Cardiac fibroblast (primary cell): Measurements from ENCODE around the gene GRID2.

Experiments used
- DNase-seq, 2 donors: peaks; one replicate each; pipeline versions ENCODE4 v3.0.0 to v3.0.0-alpha.2; 2010; ENCODE audit warnings: low read depth in 2 of 2
- H3K4me3 ChIP-seq, 2 donors: replicated peaks in 1 of 2; 1 replicate in 1 of 2; 2 replicates in 1 of 2; pipeline ENCODE4 v1.5.1; 2011; ENCODE audit warnings: low read depth in 2 of 2, low read length in 2 of 2, mild to moderate bottlenecking in 2 of 2, moderate library complexity in 1 of 2
- CTCF ChIP-seq: IDR thresholded peaks from one replicate; pipeline ENCODE4 v1.5.1; 2011; ENCODE audit warnings: low read depth, mild to moderate bottlenecking, low read length, inconsistent platforms

Gene GRID2

GRCh38 chr4:93700571-93700970, 1396.8 kb downstream of the GRID2 start:
- no peak overlapping the region for H3K4me3 ChIP-seq
- no peak for DNase-seq

GRCh38 chr4:93710101-93710846, 1406.5 kb downstream of the GRID2 start:
- no peak overlapping the region for H3K4me3 ChIP-seq
- no peak for TF ChIP-seq CTCF
- no peak for DNase-seq

More at GRCh38 chr4:93700571-93700970, 1396.8 kb downstream of the GRID2 start:
- TF ChIP-seq CTCF: no peak

- no peak overlapping the region for H3K4me3 ChIP-seq
- no peak for TF ChIP-seq CTCF
- no peak for DNase-seq
Observed at GRCh38 chr4:93710847-93711430, 1407.2 kb downstream of the GRID2 start.

GRCh38 chr4:93718233-93718632, 1414.5 kb downstream of the GRID2 start:
- H3K4me3 ChIP-seq: no peak overlapping the region
- DNase-seq: no peak
- TF ChIP-seq CTCF: no peak

- no peak overlapping the region for H3K4me3 ChIP-seq
- TF ChIP-seq CTCF: no peak
- no peak for DNase-seq
Observed at GRCh38 chr4:93719552-93719951, 1415.8 kb downstream of the GRID2 start.

GRCh38 chr4:93722446-93722845, 1418.7 kb downstream of the GRID2 start:
- TF ChIP-seq CTCF: no peak
- no peak for DNase-seq

GRCh38 chr4:93730251-93730650, 1426.5 kb downstream of the GRID2 start:
- DNase-seq: no peak
- no peak overlapping the region for H3K4me3 ChIP-seq
- TF ChIP-seq CTCF: no peak

More at GRCh38 chr4:93722446-93722845, 1418.7 kb downstream of the GRID2 start:
- H3K4me3 ChIP-seq: no peak overlapping the region
